Lower leg skin (tissue), 3 donors: ENCODE results near the gene FAU.

Experiments
- CTCF ChIP-seq, 3 donors: fragments of 450-650 bp; IDR thresholded peaks; one replicate each; pipeline ENCODE4 v1.5.1; 2016; ENCODE audit warnings: antibody characterized with exemption in 3 of 3, mild to moderate bottlenecking in 3 of 3, moderate library complexity in 2 of 3
- POLR2A ChIP-seq, 2 donors: fragments of 450-650 bp; IDR thresholded peaks; one replicate each; pipeline ENCODE4 v1.6.1; 2016 to 2017; ENCODE audit warnings: antibody characterized with exemption in 2 of 2, mild to moderate bottlenecking in 1 of 2, moderate library complexity in 1 of 2

- no peak for TF ChIP-seq POLR2A (IDR thresholded peaks at IDR 0.05)
- TF ChIP-seq CTCF (IDR thresholded peaks at IDR 0.05), result no peak
These were observed 13.3 kb downstream of the FAU start for GRCh38 chr11:65108469-65109123.
